Loucy (cell line): ENCODE data around the gene FBH1.

Source experiments
- H2AFZ ChIP-seq: fragments of 200-600 bp; sonication (generic); 2 replicates; pipeline ENCODE4 v1.6.0; 2016; ENCODE audit warnings: antibody characterized with exemption, mild to moderate bottlenecking, low read length, moderate library complexity
- H3F3A ChIP-seq: fragments of 200-600 bp; 2 replicates; pipeline ENCODE4 v1.6.0; 2016; ENCODE audit warnings: antibody characterized with exemption, low read depth, mild to moderate bottlenecking
- H3K27me3 ChIP-seq: fragments of 200-600 bp; sonication (generic); 2 replicates; pipeline ENCODE4 v1.6.1; 2014; ENCODE audit warnings: low read length, mild to moderate bottlenecking; ENCODE audit not compliant: insufficient read depth, poor library complexity, severe bottlenecking
- H3K36me3 ChIP-seq: fragments of 200-600 bp; sonication (generic); 2 replicates; pipeline ENCODE4 v1.6.1; 2016; ENCODE audit warnings: low read length; ENCODE audit not compliant: insufficient read depth
- H3K4me1 ChIP-seq: fragments of 200-600 bp; sonication (generic); 2 replicates; pipeline ENCODE4 v1.5.1; 2014; ENCODE audit warnings: low read length, mild to moderate bottlenecking; ENCODE audit not compliant: insufficient read depth, poor library complexity, severe bottlenecking
- H3K4me2 ChIP-seq: fragments of 200-600 bp; sonication (generic); 2 replicates; pipeline ENCODE4 v1.6.0; 2014; ENCODE audit warnings: antibody characterized with exemption, low read length, low read depth, mild to moderate bottlenecking; ENCODE audit not compliant: poor library complexity, severe bottlenecking
- H3K4me3 ChIP-seq: fragments of 200-600 bp; sonication (generic); 2 replicates; pipeline ENCODE4 v1.5.1; 2014; ENCODE audit warnings: low read length, mild to moderate bottlenecking, mixed read lengths; ENCODE audit not compliant: poor library complexity, severe bottlenecking
- H3K79me2 ChIP-seq: fragments of 200-600 bp; sonication (generic); 2 replicates; pipeline ENCODE4 v1.6.1; 2014; ENCODE audit warnings: low read length; ENCODE audit not compliant: insufficient read depth
- H3K9ac ChIP-seq: fragments of 200-600 bp; sonication (generic); 2 replicates; pipeline ENCODE4 v1.6.0; 2014; ENCODE audit warnings: mild to moderate bottlenecking, low read depth, low read length, moderate library complexity; ENCODE audit not compliant: poor library complexity, severe bottlenecking
- H3K9me2 ChIP-seq: fragments of 200-600 bp; sonication (generic); replicated peaks from 2 replicates; pipeline ENCODE4 v1.6.1; 2016; ENCODE audit warnings: low read depth, low read length, mixed read lengths
- H3K9me3 ChIP-seq: fragments of 200-600 bp; sonication (generic); 2 replicates; pipeline ENCODE4 v1.6.1; 2014; ENCODE audit warnings: mild to moderate bottlenecking, antibody characterized with exemption, low read length, low read depth; ENCODE audit not compliant: insufficient read depth
- H4K20me1 ChIP-seq: fragments of 200-600 bp; sonication (generic); 2 replicates; pipeline ENCODE4 v1.6.0; 2014; ENCODE audit warnings: antibody characterized with exemption, low read length, mild to moderate bottlenecking; ENCODE audit not compliant: insufficient read depth, poor library complexity, severe bottlenecking
- EZH2phosphoT487 ChIP-seq: fragments of 200-600 bp; IDR thresholded peaks from 2 replicates; pipeline ENCODE4 v1.6.1; 2018; ENCODE audit warnings: antibody characterized with exemption, mild to moderate bottlenecking, moderate library complexity, borderline replicate concordance
- TF ChIP-seq, protein P1 (sequence below): fragments of 200-600 bp; sonication (generic); conservative IDR thresholded peaks from 2 replicates; pipeline ENCODE4 v1.5.1; 2014; ENCODE audit warnings: mild to moderate bottlenecking, antibody characterized with exemption, low read length

The FBH1 gene

DNA sequence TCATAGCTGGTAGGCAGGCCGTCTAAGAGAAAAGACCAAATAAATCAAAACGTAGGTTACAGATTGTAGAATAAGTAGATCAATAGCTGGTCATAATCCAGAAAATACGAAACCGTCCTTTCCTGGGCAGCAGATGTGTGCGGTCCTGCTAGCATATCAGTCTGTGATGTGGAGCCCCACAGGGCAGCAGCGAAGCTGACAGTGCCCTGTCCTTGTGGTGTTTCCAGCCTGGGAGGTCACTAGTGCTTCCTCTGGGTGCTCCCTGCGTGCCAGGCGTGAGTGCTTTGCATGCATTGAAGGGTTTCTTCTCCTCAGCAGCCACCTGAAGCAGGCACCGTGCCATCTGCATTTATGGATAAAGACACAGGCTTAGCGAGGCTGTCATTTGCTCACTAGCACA, 45.6 kb downstream of the FBH1 start:
- Histone ChIP-seq H3K9ac (no peak overlapping the region), H2AFZ (no peak overlapping the region), H4K20me1 (no peaks in the 10 kb centered on the region), H3K79me2 (no peaks in the 10 kb centered on the region), H3K4me2 (no peak overlapping the region), H3K27me3 (no peaks in the 10 kb centered on the region), H3K4me3 (no peak overlapping the region), H3K4me1 (no peaks in the 10 kb centered on the region), H3K9me3 (no peaks in the 10 kb centered on the region), H3F3A (no peaks in the 10 kb centered on the region), H3K36me3 (peaks cover 35% of the 10 kb centered on the region; the same call in 1 of the 2 replicates), H3K9me2 (no peaks in the 10 kb centered on the region)
- TF ChIP-seq, protein P1, sequence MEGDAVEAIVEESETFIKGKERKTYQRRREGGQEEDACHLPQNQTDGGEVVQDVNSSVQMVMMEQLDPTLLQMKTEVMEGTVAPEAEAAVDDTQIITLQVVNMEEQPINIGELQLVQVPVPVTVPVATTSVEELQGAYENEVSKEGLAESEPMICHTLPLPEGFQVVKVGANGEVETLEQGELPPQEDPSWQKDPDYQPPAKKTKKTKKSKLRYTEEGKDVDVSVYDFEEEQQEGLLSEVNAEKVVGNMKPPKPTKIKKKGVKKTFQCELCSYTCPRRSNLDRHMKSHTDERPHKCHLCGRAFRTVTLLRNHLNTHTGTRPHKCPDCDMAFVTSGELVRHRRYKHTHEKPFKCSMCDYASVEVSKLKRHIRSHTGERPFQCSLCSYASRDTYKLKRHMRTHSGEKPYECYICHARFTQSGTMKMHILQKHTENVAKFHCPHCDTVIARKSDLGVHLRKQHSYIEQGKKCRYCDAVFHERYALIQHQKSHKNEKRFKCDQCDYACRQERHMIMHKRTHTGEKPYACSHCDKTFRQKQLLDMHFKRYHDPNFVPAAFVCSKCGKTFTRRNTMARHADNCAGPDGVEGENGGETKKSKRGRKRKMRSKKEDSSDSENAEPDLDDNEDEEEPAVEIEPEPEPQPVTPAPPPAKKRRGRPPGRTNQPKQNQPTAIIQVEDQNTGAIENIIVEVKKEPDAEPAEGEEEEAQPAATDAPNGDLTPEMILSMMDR, result no peak
- no peak for TF ChIP-seq EZH2phosphoT487

DNA sequence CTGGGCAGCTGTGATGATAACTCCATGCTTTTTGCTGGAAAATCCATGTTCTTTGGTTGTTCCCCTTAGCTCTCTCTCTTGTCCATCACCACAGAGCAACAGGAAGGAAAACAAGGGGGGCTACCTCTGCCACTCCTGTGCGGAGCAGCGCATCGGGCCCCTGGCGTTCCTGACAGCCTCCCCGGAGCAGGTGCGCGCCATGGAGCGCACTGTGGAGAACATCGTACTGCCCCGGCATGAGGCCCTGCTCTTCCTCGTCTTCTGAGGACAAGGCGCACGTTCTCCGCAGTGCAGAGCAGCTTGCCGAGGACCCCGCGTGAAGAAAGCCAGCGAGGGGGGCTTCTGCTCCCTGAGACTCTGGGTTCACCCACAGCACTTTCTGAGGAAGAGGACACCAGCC, 47.0 kb downstream of the FBH1 start:
- Histone ChIP-seq H2AFZ (no peak overlapping the region), H4K20me1 (no peaks in the 10 kb centered on the region), H3K4me3 (no peak overlapping the region), H3F3A (no peaks in the 10 kb centered on the region), H3K4me2 (no peak overlapping the region), H3K79me2 (no peaks in the 10 kb centered on the region), H3K4me1 (no peaks in the 10 kb centered on the region), H3K36me3 (peaks cover 31% of the 10 kb centered on the region; the same call in 1 of the 2 replicates), H3K9ac (no peak overlapping the region), H3K9me2 (no peaks in the 10 kb centered on the region), H3K27me3 (no peaks in the 10 kb centered on the region), H3K9me3 (no peaks in the 10 kb centered on the region)
- TF ChIP-seq EZH2phosphoT487, result no peak
- TF ChIP-seq, protein P1, result no peak

DNA sequence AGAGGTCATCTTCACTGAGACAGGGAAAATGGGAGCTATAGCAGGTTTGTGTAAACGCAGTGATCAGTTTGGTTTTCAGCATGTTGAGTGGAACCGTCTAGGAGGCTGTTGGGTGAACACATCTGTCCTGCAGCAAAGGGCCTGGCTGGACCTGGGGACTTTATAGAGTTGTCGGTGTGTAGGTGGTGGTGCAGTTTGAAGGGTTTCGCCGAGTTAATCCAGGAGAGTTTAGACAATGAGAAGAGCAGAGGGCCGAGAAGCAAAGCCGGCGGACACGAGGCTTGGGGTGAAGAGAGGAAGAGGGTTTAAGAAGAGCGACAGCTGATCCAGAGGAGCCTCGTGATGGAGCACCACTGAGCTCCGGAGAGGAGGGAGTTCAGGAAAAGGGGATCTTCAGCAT, 48.2 kb downstream of the FBH1 start:
- Histone ChIP-seq H3K9me3 (no peaks in the 10 kb centered on the region), H3K36me3 (peaks cover 31% of the 10 kb centered on the region; the same call in 1 of the 2 replicates), H3K4me2 (no peak overlapping the region), H3K4me1 (no peaks in the 10 kb centered on the region), H3K4me3 (no peak overlapping the region), H4K20me1 (no peaks in the 10 kb centered on the region), H3K79me2 (no peaks in the 10 kb centered on the region), H3F3A (no peaks in the 10 kb centered on the region), H3K27me3 (no peaks in the 10 kb centered on the region), H2AFZ (no peak overlapping the region), H3K9me2 (no peaks in the 10 kb centered on the region), H3K9ac (no peak overlapping the region)
- TF ChIP-seq, protein P1, result no peak
- no peak for TF ChIP-seq EZH2phosphoT487
